ENCODE results near the gene PTP4A1.

DNA sequence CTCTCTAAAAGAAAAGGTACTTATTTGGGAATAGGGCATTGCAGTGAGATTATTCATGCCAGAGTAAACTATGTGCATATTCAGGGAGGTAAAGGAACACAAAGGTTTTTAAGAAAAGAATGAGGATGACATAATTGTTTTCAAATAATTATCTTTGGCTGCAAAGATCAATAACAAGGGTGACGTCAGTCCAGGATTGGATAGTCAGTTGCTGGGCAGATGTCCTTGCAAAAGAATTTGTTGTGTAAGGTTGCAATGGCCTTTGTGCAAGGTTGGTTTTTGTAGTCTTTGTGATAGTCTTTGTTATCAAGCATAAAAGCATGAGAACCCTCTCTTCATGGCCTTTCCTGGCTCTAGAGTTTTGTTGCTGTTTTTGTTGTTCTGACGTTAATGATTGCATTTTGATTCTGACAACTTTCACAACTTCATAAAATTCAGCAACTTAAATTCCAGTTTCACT, 17.7 kb downstream of the PTP4A1 start:
- TF ChIP-seq, protein P1, sequence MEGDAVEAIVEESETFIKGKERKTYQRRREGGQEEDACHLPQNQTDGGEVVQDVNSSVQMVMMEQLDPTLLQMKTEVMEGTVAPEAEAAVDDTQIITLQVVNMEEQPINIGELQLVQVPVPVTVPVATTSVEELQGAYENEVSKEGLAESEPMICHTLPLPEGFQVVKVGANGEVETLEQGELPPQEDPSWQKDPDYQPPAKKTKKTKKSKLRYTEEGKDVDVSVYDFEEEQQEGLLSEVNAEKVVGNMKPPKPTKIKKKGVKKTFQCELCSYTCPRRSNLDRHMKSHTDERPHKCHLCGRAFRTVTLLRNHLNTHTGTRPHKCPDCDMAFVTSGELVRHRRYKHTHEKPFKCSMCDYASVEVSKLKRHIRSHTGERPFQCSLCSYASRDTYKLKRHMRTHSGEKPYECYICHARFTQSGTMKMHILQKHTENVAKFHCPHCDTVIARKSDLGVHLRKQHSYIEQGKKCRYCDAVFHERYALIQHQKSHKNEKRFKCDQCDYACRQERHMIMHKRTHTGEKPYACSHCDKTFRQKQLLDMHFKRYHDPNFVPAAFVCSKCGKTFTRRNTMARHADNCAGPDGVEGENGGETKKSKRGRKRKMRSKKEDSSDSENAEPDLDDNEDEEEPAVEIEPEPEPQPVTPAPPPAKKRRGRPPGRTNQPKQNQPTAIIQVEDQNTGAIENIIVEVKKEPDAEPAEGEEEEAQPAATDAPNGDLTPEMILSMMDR (conservative IDR thresholded peaks at IDR 0.05; ENCODE audit: low read depth, low read length), result no peak
- no peak for TF ChIP-seq EZH2 (IDR thresholded peaks at IDR 0.05; ENCODE audit: borderline replicate concordance, low read depth, low read length, poor library complexity, severe bottlenecking)

Measured in A673 (cell line).